CD4-positive, alpha-beta T cell (primary cell): ENCODE results near the gene POP4. TPM values are rescaled to one million over a fixed set of nuclear protein-coding genes. Genes with fewer than 3 reads are reported as not detected.
A peak's percentile ranks its signal among the peaks of the same experiment; 100 is the strongest.

ENCODE experiments used
- ATAC-seq: fragments of 200-7000 bp; cut with Tn5 transposase; one replicate; pipeline ENCODE4 v1.10.0; 2022; ENCODE audit warnings: mild to moderate bottlenecking; ENCODE audit not compliant: poor library complexity
- CTCF ChIA-PET: fragments of 350-600 bp; sonication (Branson Sonifier 250); formaldehyde crosslinking; loops from one replicate; lab custom pipeline; 2021; ENCODE audit warnings: antibody characterized with exemption, inconsistent platforms; lab: Charles Lee
- POLR2A ChIA-PET: fragments of 350-600 bp; sonication (Branson Sonifier 250); formaldehyde crosslinking; loops from one replicate; lab custom pipeline; 2021; ENCODE audit warnings: antibody characterized with exemption, inconsistent platforms; lab: Charles Lee
- DNase-seq, 14 experiments: peaks; one replicate each; pipeline ENCODE4 v3.0.0-alpha.2; 2013 to 2020; ENCODE audit warnings: mixed read lengths in 2 of 14
- H3K27ac ChIP-seq, 2 donors: one replicate each; pipeline versions ENCODE4 v1.5.1 to v1.7.0; 2013; ENCODE audit warnings: low read length in 2 of 2, low read depth in 1 of 2, mild to moderate bottlenecking in 1 of 2
- H3K27me3 ChIP-seq, 2 experiments: 1 replicate in 1 of 2; 2 replicates in 1 of 2; pipeline versions ENCODE4 v1.6.1 to v1.7.0; 2013; ENCODE audit warnings: low read length in 2 of 2, control low read depth in 1 of 2, mild to moderate bottlenecking in 1 of 2, moderate library complexity in 1 of 2; ENCODE audit not compliant: insufficient read depth in 2 of 2, control insufficient read depth in 1 of 2
- H3K36me3 ChIP-seq: one replicate; pipeline ENCODE4 v1.6.1; 2013; ENCODE audit warnings: low read length, control low read depth; ENCODE audit not compliant: insufficient read depth
- H3K4me1 ChIP-seq: one replicate; pipeline ENCODE4 v1.6.1; 2013; ENCODE audit warnings: low read length, control low read depth; ENCODE audit not compliant: insufficient read depth
- H3K4me3 ChIP-seq: one replicate; pipeline ENCODE4 v1.5.1; 2013; ENCODE audit warnings: mild to moderate bottlenecking, low read length, moderate library complexity
- H3K9me3 ChIP-seq, 2 experiments: 1 replicate in 1 of 2; 2 replicates in 1 of 2; pipeline versions ENCODE4 v1.6.1 to v1.7.0; 2013; ENCODE audit warnings: low read length in 2 of 2, mild to moderate bottlenecking in 2 of 2, control low read depth in 1 of 2, moderate library complexity in 1 of 2; ENCODE audit not compliant: control insufficient read depth in 1 of 2, insufficient read depth in 1 of 2
- H3K27ac Mint-ChIP-seq: one replicate; pipeline ENCODE4 v1.8.0; 2020; ENCODE audit warnings: mixed read lengths
- H3K27me3 Mint-ChIP-seq: one replicate; pipeline ENCODE4 v1.8.0; 2021; ENCODE audit warnings: mixed read lengths
- H3K36me3 Mint-ChIP-seq: one replicate; pipeline ENCODE4 v1.8.0; 2021; ENCODE audit warnings: low read depth, mixed read lengths
- H3K4me1 Mint-ChIP-seq: one replicate; pipeline ENCODE4 v1.8.0; 2021; ENCODE audit warnings: low read depth, mixed read lengths
- H3K4me3 Mint-ChIP-seq: one replicate; pipeline ENCODE4 v1.8.0; 2020; ENCODE audit warnings: mild to moderate bottlenecking, mixed read lengths
- H3K9me3 Mint-ChIP-seq: one replicate; pipeline ENCODE4 v1.8.0; 2020; ENCODE audit warnings: mixed read lengths
- intact Hi-C, 2 experiments: fragments of 100-400 bp; cut with DNase I in 1 of 2; cut with micrococcal nuclease in 1 of 2; formaldehyde crosslinking; loops; one replicate each; pipeline versions ENCODE4 v1.15.1 to v1.9.0; 2023 to 2025; cut with DNase I, micrococcal nuclease
- total RNA-seq, 174 experiments: library from RNA in 2 of 174; stranded (reverse) in 2 of 174; gene quantifications; one replicate each; pipeline ENCODE4 v1.2.3 and lab custom pipeline; 2021 to 2026
- TF ChIP-seq, protein P1 (sequence below): fragments of 200-600 bp; IDR thresholded peaks from one replicate; pipeline ENCODE4 v1.8.0; 2022; ENCODE audit warnings: antibody characterized with exemption, mild to moderate bottlenecking

The POP4 gene
- total RNA-seq, 2 experiments from 2014 or later, result 40.5 to 42.0 TPM

DNA sequence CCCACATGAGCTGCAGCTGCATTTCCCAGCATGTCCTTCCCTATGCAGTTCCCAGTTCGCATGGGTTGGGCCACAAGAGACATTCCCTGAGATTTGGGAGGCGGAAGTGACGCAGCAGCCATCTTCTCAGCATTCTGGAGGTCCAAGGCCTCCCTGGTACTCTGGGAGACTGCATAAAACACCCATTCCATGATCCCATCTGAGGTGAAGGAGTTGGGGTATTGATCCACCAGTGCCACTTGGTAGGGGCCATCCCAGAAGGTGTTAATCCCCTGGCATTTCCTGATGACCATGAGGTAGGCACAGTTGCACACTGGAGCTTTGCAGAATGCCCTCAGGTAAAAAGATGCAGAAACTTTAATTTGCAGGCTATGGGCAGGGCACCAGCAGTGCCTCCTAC is 25.4 kb downstream of the POP4 start:
- Histone ChIP-seq H3K4me3 (no peak overlapping the region), H3K27ac (no peak overlapping the region), H3K4me1 (no peaks in the 10 kb centered on the region), H3K36me3 (no peaks in the 10 kb centered on the region), H3K9me3 (no peaks in the 10 kb centered on the region), H3K27me3 (no peaks in the 10 kb centered on the region)
- peak in 1 of 14 experiments; percentile 19 for DNase-seq
- no peaks in the 10 kb centered on the region for H3K9me3 Mint-ChIP-seq
- intact Hi-C loops, result no loop called here
- CTCF ChIA-PET, result no interaction called here
- TF ChIP-seq, protein P1, sequence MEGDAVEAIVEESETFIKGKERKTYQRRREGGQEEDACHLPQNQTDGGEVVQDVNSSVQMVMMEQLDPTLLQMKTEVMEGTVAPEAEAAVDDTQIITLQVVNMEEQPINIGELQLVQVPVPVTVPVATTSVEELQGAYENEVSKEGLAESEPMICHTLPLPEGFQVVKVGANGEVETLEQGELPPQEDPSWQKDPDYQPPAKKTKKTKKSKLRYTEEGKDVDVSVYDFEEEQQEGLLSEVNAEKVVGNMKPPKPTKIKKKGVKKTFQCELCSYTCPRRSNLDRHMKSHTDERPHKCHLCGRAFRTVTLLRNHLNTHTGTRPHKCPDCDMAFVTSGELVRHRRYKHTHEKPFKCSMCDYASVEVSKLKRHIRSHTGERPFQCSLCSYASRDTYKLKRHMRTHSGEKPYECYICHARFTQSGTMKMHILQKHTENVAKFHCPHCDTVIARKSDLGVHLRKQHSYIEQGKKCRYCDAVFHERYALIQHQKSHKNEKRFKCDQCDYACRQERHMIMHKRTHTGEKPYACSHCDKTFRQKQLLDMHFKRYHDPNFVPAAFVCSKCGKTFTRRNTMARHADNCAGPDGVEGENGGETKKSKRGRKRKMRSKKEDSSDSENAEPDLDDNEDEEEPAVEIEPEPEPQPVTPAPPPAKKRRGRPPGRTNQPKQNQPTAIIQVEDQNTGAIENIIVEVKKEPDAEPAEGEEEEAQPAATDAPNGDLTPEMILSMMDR, result no peak
- H3K27me3 Mint-ChIP-seq, result no peaks in the 10 kb centered on the region
- no peak overlapping the region for H3K4me3 Mint-ChIP-seq
- H3K27ac Mint-ChIP-seq, result no peak overlapping the region
- H3K36me3 Mint-ChIP-seq, result no peaks in the 10 kb centered on the region
- POLR2A ChIA-PET, result no interaction called here
- no peak for ATAC-seq
- no peaks in the 10 kb centered on the region for H3K4me1 Mint-ChIP-seq

DNA sequence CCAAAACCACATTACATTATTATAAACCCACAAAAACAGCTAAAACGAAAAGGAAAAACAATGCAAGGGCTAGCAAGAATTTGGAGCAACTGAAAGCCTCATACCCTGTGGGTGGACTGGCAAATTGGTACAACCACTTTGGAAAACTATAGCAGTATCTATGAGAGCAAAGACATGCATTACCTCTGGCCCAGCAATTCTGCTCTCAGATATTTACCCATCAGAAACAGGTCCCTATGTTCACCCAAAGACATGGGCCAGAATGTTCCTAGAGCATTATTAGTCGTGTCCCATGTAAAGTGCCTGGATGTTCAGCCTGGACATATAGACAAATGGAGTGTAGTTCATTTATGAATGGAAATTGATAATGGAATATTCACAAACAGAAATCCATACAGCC is 27.9 kb downstream of the POP4 start:
- Mint-ChIP-seq H3K36me3 (no peaks in the 10 kb centered on the region), H3K27me3 (no peaks in the 10 kb centered on the region), H3K27ac (no peak overlapping the region), H3K4me1 (no peaks in the 10 kb centered on the region), H3K9me3 (no peaks in the 10 kb centered on the region), H3K4me3 (no peak overlapping the region)
- ATAC-seq (no peak), DNase-seq (no peak)
- Histone ChIP-seq H3K9me3 (no peaks in the 10 kb centered on the region), H3K27ac (no peak overlapping the region), H3K4me1 (no peaks in the 10 kb centered on the region), H3K27me3 (no peaks in the 10 kb centered on the region), H3K4me3 (no peak overlapping the region), H3K36me3 (no peaks in the 10 kb centered on the region)
- intact Hi-C loops, result no loop called here
- TF ChIP-seq, protein P1, result no peak
- POLR2A ChIA-PET, result interaction anchor here (1.5 kb wide), 1 partner anchor 28 kb away, joined by 5 read pairs; the partner anchor contains the start of gene POP4
- CTCF ChIA-PET, result interaction anchor here (1.1 to 1.2 kb wide), 2 partner anchors 9 to 83 kb away, joined by 3 to 4 read pairs; no protein-coding TSS in a partner anchor

DNA sequence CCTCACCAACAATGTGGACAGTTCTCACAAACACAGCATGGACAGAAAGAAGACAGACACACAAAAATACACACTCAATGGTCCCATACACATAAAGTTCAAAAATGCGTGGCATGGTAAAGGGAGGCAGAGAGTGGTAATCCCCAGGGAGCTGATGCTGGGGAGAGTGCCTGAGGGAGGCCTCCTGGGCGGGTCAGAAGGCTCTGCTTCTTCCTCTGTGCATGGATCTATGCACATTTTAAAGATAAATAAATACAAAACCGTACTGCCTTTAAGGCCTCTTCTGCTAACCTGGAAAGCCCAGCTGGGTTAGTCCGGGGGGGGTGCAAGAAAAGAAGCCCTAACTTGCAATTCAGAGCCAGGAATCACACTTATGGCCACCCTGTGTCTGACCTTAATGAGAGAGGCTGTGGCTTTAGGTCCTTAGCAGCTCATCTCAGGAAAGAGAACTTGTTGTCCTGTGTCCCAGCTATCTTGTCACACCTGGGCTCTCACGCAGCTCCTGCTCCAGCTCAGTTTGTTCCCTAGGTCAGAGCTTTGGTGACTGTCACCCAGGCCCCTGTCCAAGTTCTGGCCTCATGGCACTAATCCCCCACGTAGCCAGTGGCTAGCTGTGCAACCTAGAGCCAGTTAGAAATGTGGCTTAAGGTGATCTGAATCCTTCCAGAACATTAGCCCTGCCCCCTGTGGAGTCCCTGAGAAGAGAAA is 28.5 kb downstream of the POP4 start:
- Mint-ChIP-seq H3K9me3 (no peaks in the 10 kb centered on the region), H3K27ac (no peak overlapping the region), H3K4me1 (no peaks in the 10 kb centered on the region), H3K27me3 (no peaks in the 10 kb centered on the region), H3K4me3 (no peak overlapping the region), H3K36me3 (no peaks in the 10 kb centered on the region)
- H3K9me3 ChIP-seq, result no peaks in the 10 kb centered on the region
- CTCF ChIA-PET, result interaction anchor here (1.1 to 1.2 kb wide), 2 partner anchors 9 to 82 kb away, joined by 3 to 4 read pairs; no protein-coding TSS in a partner anchor
- no peak for ATAC-seq
- intact Hi-C loops, result no loop called here
- POLR2A ChIA-PET, result interaction anchor here (1.5 kb wide), 1 partner anchor 28 kb away, joined by 5 read pairs; the partner anchor contains the start of gene POP4
- no peaks in the 10 kb centered on the region for H3K36me3 ChIP-seq
- no peak overlapping the region for H3K4me3 ChIP-seq
- H3K27me3 ChIP-seq, result no peaks in the 10 kb centered on the region
- H3K27ac ChIP-seq, result no peak overlapping the region
- H3K4me1 ChIP-seq, result no peaks in the 10 kb centered on the region
- DNase-seq, result no peak
- TF ChIP-seq, protein P1, result no peak
